H1 (cell line): Measurements from ENCODE around the gene PRRT2. TPM values are rescaled to one million over a fixed set of nuclear protein-coding genes. Genes with fewer than 3 reads are reported as not detected.

Experiments used
- CTCF ChIA-PET: fragments of 300-600 bp; sonication (Branson Sonifier 250); formaldehyde crosslinking; loops from one replicate; lab custom pipeline; 2021; ENCODE audit not compliant: partially characterized antibody; lab: Charles Lee
- POLR2A ChIA-PET: fragments of 300-600 bp; sonication (Branson Sonifier 250); formaldehyde crosslinking; loops from one replicate; lab custom pipeline; 2021; ENCODE audit warnings: inconsistent platforms; ENCODE audit not compliant: partially characterized antibody; lab: Charles Lee
- DNase-seq, 2 experiments: peaks; one replicate each; pipeline versions ENCODE4 v3.0.0 to v3.0.0-alpha.2; 2010 to 2022; ENCODE audit warnings: low spot score in 2 of 2, low read depth in 1 of 2, mixed read lengths in 1 of 2
- FAIRE-seq: peaks from 2 replicates; lab custom pipeline; 2011; peaks lifted over from hg19 to GRCh38; lab: Jason Lieb, UNC
- H2AFZ ChIP-seq: 2 replicates; pipeline ENCODE4 v1.8.1; 2012; ENCODE audit warnings: low read length, inconsistent platforms
- H2AK5ac ChIP-seq: 2 replicates; pipeline ENCODE4 v1.6.1; 2013; ENCODE audit warnings: low read depth, low read length
- H2BK120ac ChIP-seq: replicated peaks from 2 replicates; pipeline ENCODE3; 2013; ENCODE audit warnings: low read depth, low read length, inconsistent platforms
- H2BK12ac ChIP-seq: 2 replicates; pipeline ENCODE4 v1.6.1; 2013; ENCODE audit warnings: low read depth, low read length
- H2BK15ac ChIP-seq: 2 replicates; pipeline ENCODE4 v1.6.1; 2013; ENCODE audit warnings: low read length
- H2BK20ac ChIP-seq: 2 replicates; pipeline ENCODE4 v1.6.1; 2013; ENCODE audit warnings: low read length
- H2BK5ac ChIP-seq: 2 replicates; pipeline ENCODE4 v1.6.1; 2013; ENCODE audit warnings: low read depth, low read length
- H3K14ac ChIP-seq: 2 replicates; pipeline ENCODE4 v1.6.1; 2013; ENCODE audit warnings: inconsistent platforms; ENCODE audit not compliant: insufficient read length
- H3K18ac ChIP-seq: 2 replicates; pipeline ENCODE4 v1.6.1; 2013; ENCODE audit warnings: low read length; ENCODE audit errors: extremely low read depth
- H3K23ac ChIP-seq: 2 replicates; pipeline ENCODE4 v1.6.1; 2013; ENCODE audit warnings: inconsistent platforms; ENCODE audit not compliant: insufficient read length
- H3K23me2 ChIP-seq: 2 replicates; pipeline ENCODE4 v1.6.1; 2013; ENCODE audit warnings: low read depth, low read length
- H3K27ac ChIP-seq: 2 replicates; pipeline ENCODE4 v1.6.1; 2011; ENCODE audit warnings: low read depth, low read length, inconsistent platforms
- H3K27me3 ChIP-seq, 4 experiments: replicated peaks in 1 of 4; 1 replicate in 1 of 4; 2 replicates in 3 of 4; pipeline versions ENCODE4 v1.6.1 to v1.8.1; 2011 to 2013; ENCODE audit warnings: low read length in 3 of 4, mild to moderate bottlenecking in 3 of 4, inconsistent platforms in 2 of 4, mixed read lengths in 2 of 4, moderate library complexity in 1 of 4; ENCODE audit not compliant: control insufficient read depth in 3 of 4, insufficient read depth in 3 of 4; ENCODE audit errors: extremely low read depth in 1 of 4
- H3K36me3 ChIP-seq, 4 experiments: 2 replicates each; pipeline versions ENCODE4 v1.6.1 to v1.8.1; 2011 to 2013; ENCODE audit warnings: mild to moderate bottlenecking in 4 of 4, low read length in 3 of 4, moderate library complexity in 2 of 4, control low read depth in 1 of 4, inconsistent platforms in 1 of 4; ENCODE audit not compliant: insufficient read depth in 4 of 4, control insufficient read depth in 2 of 4
- H3K4ac ChIP-seq: replicated peaks from 2 replicates; pipeline ENCODE3; 2013; ENCODE audit warnings: low read length, low read depth, mixed read lengths, inconsistent platforms; ENCODE audit not compliant: insufficient read length
- H3K4me1 ChIP-seq, 4 experiments: replicated peaks in 1 of 4; 1 replicate in 1 of 4; 2 replicates in 3 of 4; pipeline versions ENCODE4 v1.6.1 to v1.8.1; 2011 to 2013; ENCODE audit warnings: low read length in 3 of 4, inconsistent platforms in 2 of 4, mixed read lengths in 1 of 4; ENCODE audit not compliant: insufficient read depth in 4 of 4, control insufficient read depth in 3 of 4
- H3K4me2 ChIP-seq, 2 experiments: 2 replicates each; pipeline versions ENCODE4 v1.6.1 to v1.8.1; 2011 to 2013; ENCODE audit warnings: low read depth in 2 of 2, low read length in 2 of 2, control low read depth in 1 of 2, inconsistent platforms in 1 of 2, mild to moderate bottlenecking in 1 of 2; ENCODE audit not compliant: insufficient read depth in 1 of 2
- H3K4me3 ChIP-seq, 4 experiments: fragments of 200-600, 300-600 bp in 1 of 4; sonication (generic), shearing (Covaris generic), sonication (Bioruptor Twin) in 1 of 4; 2 replicates each; pipeline versions ENCODE4 v1.5.1 to v1.8.1; 2011 to 2016; ENCODE audit warnings: low read length in 4 of 4, low read depth in 3 of 4, control low read depth in 2 of 4, inconsistent platforms in 2 of 4, mild to moderate bottlenecking in 2 of 4, mixed read lengths in 1 of 4, moderate library complexity in 1 of 4; ENCODE audit not compliant: insufficient read depth in 2 of 4; ENCODE audit errors: extremely low read depth in 1 of 4
- H3K56ac ChIP-seq: replicated peaks from 2 replicates; pipeline ENCODE3; 2013; ENCODE audit warnings: low read depth, mild to moderate bottlenecking, mixed read lengths, low read length, inconsistent platforms; ENCODE audit not compliant: insufficient read length
- H3K79me1 ChIP-seq: 2 replicates; pipeline ENCODE4 v1.6.1; 2013; ENCODE audit warnings: low read depth, low read length, control low read depth
- H3K79me2 ChIP-seq, 2 experiments: 2 replicates each; pipeline versions ENCODE4 v1.6.1 to v1.8.1; 2012 to 2013; ENCODE audit warnings: low read length in 2 of 2, mild to moderate bottlenecking in 2 of 2, inconsistent platforms in 1 of 2; ENCODE audit not compliant: insufficient read depth in 2 of 2, control insufficient read depth in 1 of 2
- H3K9ac ChIP-seq, 4 experiments: replicated peaks in 1 of 4; 1 replicate in 1 of 4; 2 replicates in 3 of 4; pipeline versions ENCODE4 v1.6.1 to v1.8.1; 2011 to 2013; ENCODE audit warnings: low read depth in 3 of 4, low read length in 3 of 4, control low read depth in 2 of 4, mild to moderate bottlenecking in 2 of 4, moderate library complexity in 2 of 4, inconsistent platforms in 1 of 4; ENCODE audit errors: extremely low read depth in 1 of 4
- H3K9me3 ChIP-seq, 2 experiments: 2 replicates each; pipeline versions ENCODE4 v1.6.1 to v1.8.1; 2012 to 2013; ENCODE audit warnings: mild to moderate bottlenecking in 2 of 2, moderate library complexity in 2 of 2, control low read depth in 1 of 2, inconsistent platforms in 1 of 2, low read depth in 1 of 2, low read length in 1 of 2, mixed read lengths in 1 of 2; ENCODE audit not compliant: insufficient read depth in 2 of 2
- H4K20me1 ChIP-seq, 2 experiments: replicated peaks in 1 of 2; 2 replicates each; pipeline versions ENCODE3 to v1.8.1; 2011 to 2013; ENCODE audit warnings: inconsistent platforms in 2 of 2, low read length in 2 of 2, mild to moderate bottlenecking in 1 of 2; ENCODE audit not compliant: insufficient read depth in 2 of 2, control insufficient read depth in 1 of 2
- H4K5ac ChIP-seq: 2 replicates; pipeline ENCODE4 v1.6.1; 2013; ENCODE audit warnings: low read length, low read depth, mixed read lengths, inconsistent platforms; ENCODE audit not compliant: insufficient read length
- H4K8ac ChIP-seq: 2 replicates; pipeline ENCODE4 v1.8.0; 2013; ENCODE audit warnings: mild to moderate bottlenecking, moderate library complexity, low read length, inconsistent platforms; ENCODE audit not compliant: insufficient read depth; ENCODE audit errors: extremely low read depth
- H4K91ac ChIP-seq: replicated peaks from 2 replicates; pipeline ENCODE3; 2013; ENCODE audit warnings: low read length, mixed read lengths, inconsistent platforms; ENCODE audit not compliant: insufficient read length
- CTBP2 ChIP-seq: IDR thresholded peaks from 2 replicates; pipeline ENCODE4 v1.7.0; 2011; ENCODE audit warnings: borderline replicate concordance, mild to moderate bottlenecking, moderate library complexity, mixed read lengths, low read length; ENCODE audit not compliant: insufficient read depth, insufficient read length
- GABPA ChIP-seq: IDR thresholded peaks from 2 replicates; pipeline ENCODE4 v1.6.1; 2011; ENCODE audit warnings: mild to moderate bottlenecking, low read length, moderate library complexity, borderline replicate concordance; ENCODE audit not compliant: insufficient read depth
- HDAC2 ChIP-seq, 2 experiments: fragments of 300-600 bp in 1 of 2; sonication (generic) in 1 of 2; IDR thresholded peaks; 2 replicates each; pipeline ENCODE4 v1.6.1; 2011 to 2012; ENCODE audit warnings: low read depth in 2 of 2, low read length in 2 of 2, mild to moderate bottlenecking in 2 of 2, moderate library complexity in 2 of 2, borderline replicate concordance in 1 of 2, inconsistent platforms in 1 of 2
- KDM4A ChIP-seq: IDR thresholded peaks from one replicate; pipeline ENCODE4 v1.7.1; 2012; ENCODE audit warnings: low read depth, mild to moderate bottlenecking, moderate library complexity, low read length, inconsistent platforms; ENCODE audit not compliant: severe bottlenecking
- NRF1 ChIP-seq: IDR thresholded peaks from 2 replicates; pipeline ENCODE4 v1.6.1; 2011; ENCODE audit warnings: mild to moderate bottlenecking, low read depth, low read length, improper control_type of control experiment
- RNF2 ChIP-seq: fragments of 200-900, 300-1000 bp; sonication (generic); IDR thresholded peaks from 2 replicates; pipeline ENCODE4 v1.7.1; 2016; ENCODE audit warnings: borderline replicate concordance, low read depth, mild to moderate bottlenecking, antibody characterized with exemption, low read length; ENCODE audit not compliant: poor library complexity, severe bottlenecking; ENCODE audit errors: missing control alignments
- SP2 ChIP-seq: IDR thresholded peaks from 2 replicates; pipeline ENCODE4 v1.6.1; 2012; ENCODE audit warnings: mild to moderate bottlenecking, low read length, inconsistent platforms
- TAF7 ChIP-seq: optimal IDR thresholded peaks from 2 replicates; pipeline ENCODE3; 2011; ENCODE audit warnings: low read depth, mild to moderate bottlenecking, inconsistent platforms, low read length, moderate library complexity, borderline replicate concordance
- TEAD4 ChIP-seq: IDR thresholded peaks from 2 replicates; pipeline ENCODE4 v1.6.1; 2012; ENCODE audit warnings: low read depth, low read length, inconsistent platforms, mixed read lengths
- WGBS, 2 experiments: shearing (Covaris generic) in 1 of 2; methylation state at CpG; one replicate each; pipeline versions ENCODE4 v1.1.6 to v1.1.7; 2013 to 2015; ENCODE audit warnings: low lambda C conversion rate in 2 of 2, mixed read lengths in 2 of 2, inconsistent platforms in 1 of 2, low coverage in 1 of 2, missing lambda C conversion rate in 1 of 2; ENCODE audit not compliant: insufficient replicate concordance in 2 of 2, insufficient coverage in 1 of 2, insufficient read length in 1 of 2; ENCODE audit errors: extremely low coverage in 1 of 2, missing lambda C conversion rate in 1 of 2; 5-methylcytosine and 5-hydroxymethylcytosine counted together
- polyA plus RNA-seq, 7 experiments: library from polyadenylated mRNA; depleted of rRNA in 3 of 7; stranded (reverse) in 5 of 7; unstranded in 2 of 7; fragments of >200 nt in 5 of 7; fragments of 200-250 nt in 2 of 7; gene quantifications; 1 replicate in 5 of 7; 2 replicates in 1 of 7; 4 replicates in 1 of 7; pipeline versions ENCODE4 v1.2.1 to v1.2.3, GENCODE V29; 2011 to 2013; ENCODE audit warnings: missing spikeins in 2 of 7, mixed read lengths in 2 of 7
- total RNA-seq: library from RNA; stranded (reverse); fragmentation: NEBNext Ultra II Directional; extraction: Animal tissue kit (Norgen Biotek cat#: 25700); gene quantifications from 2 replicates; pipeline ENCODE4 v1.2.1, GENCODE V29; 2021
- TF ChIP-seq, protein P1 (sequence below): IDR thresholded peaks from 2 replicates; pipeline ENCODE4 v1.6.1; 2012; ENCODE audit warnings: inconsistent platforms

PRRT2 gene
- total and polyA plus RNA-seq, 2 of the 8 experiments (the other 6 are each of a cell fraction or from before 2014, with no cell fraction given) = 12.8 to 32.6 TPM

- H2BK5ac ChIP-seq = no peak overlapping the region
- H3K9ac ChIP-seq = no peak overlapping the region
- H3K27ac ChIP-seq = no peak overlapping the region
- WGBS, 2 experiments = 93% methylated on average over 15 of the region's 15 CpGs; no CpG with 5 or more reads in 1 of the 2 experiments
- H3K79me2 ChIP-seq = no peaks in the 10 kb centered on the region
- H3K27me3 ChIP-seq = no peaks in the 10 kb centered on the region
- H3K18ac ChIP-seq = no peak overlapping the region
- no peak overlapping the region for H3K56ac ChIP-seq
- no peak overlapping the region for H2BK120ac ChIP-seq
- no peaks in the 10 kb centered on the region for H3K9me3 ChIP-seq
- no peaks in the 10 kb centered on the region for H3K79me1 ChIP-seq
- no peak overlapping the region for H2AK5ac ChIP-seq
- DNase-seq (no peak), FAIRE-seq (no peak)
- H3K23ac ChIP-seq = no peak overlapping the region
- no peaks in the 10 kb centered on the region for H3K4me1 ChIP-seq
- ChIA-PET POLR2A (interaction anchor here (0.7 to 1.4 kb wide), 4 partner anchors 9 to 403 kb away, joined by 3 to 5 read pairs (median 4); no protein-coding TSS in a partner anchor), CTCF (interaction anchor here (0.9 kb wide), 1 partner anchor 24 kb away, joined by 4 read pairs; no protein-coding TSS in a partner anchor)
- no peaks in the 10 kb centered on the region for H3K36me3 ChIP-seq
- H3K4me3 ChIP-seq = no peak overlapping the region
- no peak overlapping the region for H4K8ac ChIP-seq
- no peak overlapping the region for H3K14ac ChIP-seq
- no peak overlapping the region for H2BK15ac ChIP-seq
- no peak overlapping the region for H2BK20ac ChIP-seq
- no peak overlapping the region for H4K5ac ChIP-seq
- H4K91ac ChIP-seq = no peak overlapping the region
- no peak overlapping the region for H2AFZ ChIP-seq
- H4K20me1 ChIP-seq = no peaks in the 10 kb centered on the region
- no peak overlapping the region for H3K4ac ChIP-seq
- no peak overlapping the region for H2BK12ac ChIP-seq
- H3K4me2 ChIP-seq = no peak overlapping the region
- no peaks in the 10 kb centered on the region for H3K23me2 ChIP-seq
- no peak for TF ChIP-seq KDM4A
- TF ChIP-seq SP2 = no peak
- TF ChIP-seq CTBP2 = no peak
- no peak for TF ChIP-seq GABPA
- TF ChIP-seq NRF1 = no peak
- no peak for TF ChIP-seq HDAC2 (IDR thresholded peaks at IDR 0.05; ENCODE audit: borderline replicate concordance in 1 of 2, low read depth in 2 of 2, low read length in 2 of 2)
- no peak for TF ChIP-seq TAF7
- TF ChIP-seq, protein P1, sequence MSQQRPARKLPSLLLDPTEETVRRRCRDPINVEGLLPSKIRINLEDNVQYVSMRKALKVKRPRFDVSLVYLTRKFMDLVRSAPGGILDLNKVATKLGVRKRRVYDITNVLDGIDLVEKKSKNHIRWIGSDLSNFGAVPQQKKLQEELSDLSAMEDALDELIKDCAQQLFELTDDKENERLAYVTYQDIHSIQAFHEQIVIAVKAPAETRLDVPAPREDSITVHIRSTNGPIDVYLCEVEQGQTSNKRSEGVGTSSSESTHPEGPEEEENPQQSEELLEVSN = no peak
- TF ChIP-seq RNF2 = no peak
- no peak for TF ChIP-seq TEAD4
Observed at GRCh38 chr16:29765167-29766032, 46.6 kb upstream of the PRRT2 start.
